Fibroblast of pulmonary artery (primary cell): ENCODE results near the gene FAM168A.

Experiments used
- DNase-seq: peaks from one replicate; pipeline ENCODE4 v3.0.0-alpha.2; 2010; ENCODE audit warnings: low read depth
- H3K4me3 ChIP-seq: replicated peaks from 2 replicates; pipeline ENCODE4 v1.5.1; 2011; ENCODE audit warnings: low read depth, mild to moderate bottlenecking, control low read depth, low read length, moderate library complexity
- CTCF ChIP-seq: IDR thresholded peaks from 2 replicates; pipeline ENCODE4 v1.5.1; 2011; ENCODE audit warnings: mild to moderate bottlenecking, control low read depth, low read length, inconsistent platforms; ENCODE audit errors: missing control alignments

The FAM168A gene

GRCh38 chr11:73389134-73389525 lies 208.8 kb downstream of the FAM168A start:
- DNase-seq: no peak
- no peak overlapping the region for H3K4me3 ChIP-seq
- no peak for TF ChIP-seq CTCF

GRCh38 chr11:73388265-73389133 lies 209.4 kb downstream of the FAM168A start:
- DNase-seq: no peak
- H3K4me3 ChIP-seq: no peak overlapping the region
- no peak for TF ChIP-seq CTCF

GRCh38 chr11:73387594-73388264 lies 210.2 kb downstream of the FAM168A start:
- no peak for DNase-seq
- H3K4me3 ChIP-seq: no peak overlapping the region
- TF ChIP-seq CTCF: no peak

- no peak for DNase-seq
- no peak overlapping the region for H3K4me3 ChIP-seq
- TF ChIP-seq CTCF: no peak
These were observed 211.4 kb downstream of the FAM168A start for GRCh38 chr11:73386546-73386945.

GRCh38 chr11:73386016-73386415 lies 211.9 kb downstream of the FAM168A start:
- H3K4me3 ChIP-seq: no peak overlapping the region
- DNase-seq: no peak
- no peak for TF ChIP-seq CTCF

GRCh38 chr11:73384872-73385689 lies 212.8 kb downstream of the FAM168A start:
- TF ChIP-seq CTCF: no peak
- DNase-seq: no peak
- no peak overlapping the region for H3K4me3 ChIP-seq
